B cell (primary cell): Measurements from ENCODE around the gene PRKAG2. TPM values are rescaled to one million over a fixed set of nuclear protein-coding genes. Genes with fewer than 3 reads are reported as not detected.

Experiments
- ATAC-seq: fragments of 200-7000 bp; cut with Tn5 transposase; one replicate; pipeline ENCODE4 v1.10.0; 2021; ENCODE audit warnings: low read depth, mild to moderate bottlenecking, moderate number of reproducible peaks, moderate library complexity
- CTCF ChIA-PET: fragments of 350-600 bp; sonication (Branson Sonifier 250); formaldehyde crosslinking; loops from one replicate; lab custom pipeline; 2021; ENCODE audit warnings: antibody characterized with exemption, inconsistent platforms; lab: Charles Lee
- POLR2A ChIA-PET: fragments of 350-600 bp; sonication (Branson Sonifier 250); formaldehyde crosslinking; loops from one replicate; lab custom pipeline; 2021; ENCODE audit warnings: antibody characterized with exemption; lab: Charles Lee
- DNase-seq: peaks from one replicate; pipeline ENCODE4 v3.0.0; 2013
- H2AFZ ChIP-seq: 2 replicates; pipeline ENCODE4 v1.6.1; 2012; ENCODE audit warnings: mild to moderate bottlenecking, low read depth, low read length; ENCODE audit not compliant: insufficient read depth, poor library complexity, severe bottlenecking
- H3K27ac ChIP-seq, 2 donors: 1 replicate in 1 of 2; 2 replicates in 1 of 2; pipeline ENCODE4 v1.5.1; 2012 to 2013; ENCODE audit warnings: low read length in 2 of 2, mild to moderate bottlenecking in 2 of 2, moderate library complexity in 1 of 2
- H3K27me3 ChIP-seq, 4 experiments: fragments of 200-600 bp in 1 of 4; sonication (generic) in 1 of 4; replicated peaks in 1 of 4; 1 replicate in 2 of 4; 2 replicates in 2 of 4; pipeline versions ENCODE4 v1.6.1 to v1.7.0; 2013 to 2016; ENCODE audit warnings: low read length in 3 of 4, mild to moderate bottlenecking in 2 of 4, mixed read lengths in 1 of 4, moderate library complexity in 1 of 4; ENCODE audit not compliant: insufficient read depth in 4 of 4, control insufficient read depth in 3 of 4; ENCODE audit errors: control extremely low read depth in 1 of 4
- H3K36me3 ChIP-seq, 2 experiments: replicated peaks in 1 of 2; 1 replicate in 1 of 2; 2 replicates in 1 of 2; pipeline versions ENCODE4 v1.6.1 to v1.7.1; 2013; ENCODE audit warnings: low read length in 1 of 2; ENCODE audit not compliant: insufficient read depth in 2 of 2, control insufficient read depth in 1 of 2; ENCODE audit errors: control extremely low read depth in 1 of 2, extremely low read depth in 1 of 2
- H3K4me1 ChIP-seq, 2 donors: fragments of 200-600 bp in 1 of 2; sonication (generic) in 1 of 2; 1 replicate in 1 of 2; 2 replicates in 1 of 2; pipeline versions ENCODE4 v1.5.1 to v1.6.1; 2013 to 2017; ENCODE audit warnings: low read length in 2 of 2; ENCODE audit not compliant: control insufficient read depth in 2 of 2, insufficient read depth in 2 of 2
- H3K4me2 ChIP-seq: replicated peaks from 2 replicates; pipeline ENCODE3; 2012; ENCODE audit warnings: mild to moderate bottlenecking, low read depth, low read length; ENCODE audit not compliant: poor library complexity, severe bottlenecking
- H3K4me3 ChIP-seq, 5 experiments: fragments of 200-600 bp in 1 of 5; sonication (generic) in 1 of 5; 1 replicate in 3 of 5; 2 replicates in 2 of 5; pipeline versions ENCODE4 v1.5.1 to v1.7.0; 2011 to 2016; ENCODE audit warnings: low read length in 4 of 5, mild to moderate bottlenecking in 4 of 5, low read depth in 2 of 5, control low read depth in 1 of 5, moderate library complexity in 1 of 5; ENCODE audit not compliant: insufficient read depth in 1 of 5; ENCODE audit errors: control extremely low read depth in 1 of 5, extremely low read depth in 1 of 5
- H3K79me2 ChIP-seq: fragments of 200-600 bp; sonication (generic); one replicate; pipeline ENCODE4 v1.6.0; 2016; ENCODE audit warnings: low read length; ENCODE audit not compliant: control insufficient read depth, insufficient read depth
- H3K9ac ChIP-seq: fragments of 200-600 bp; sonication (generic); 2 replicates; pipeline ENCODE4 v1.6.1; 2017; ENCODE audit warnings: mild to moderate bottlenecking, low read length, moderate library complexity
- H3K9me3 ChIP-seq, 3 donors: one replicate each; pipeline versions ENCODE4 v1.6.1 to v1.7.1; 2013; ENCODE audit warnings: low read length in 2 of 3; ENCODE audit not compliant: control insufficient read depth in 2 of 3, insufficient read depth in 1 of 3; ENCODE audit errors: control extremely low read depth in 1 of 3
- H4K20me1 ChIP-seq: 2 replicates; pipeline ENCODE4 v1.6.0; 2012; ENCODE audit warnings: mild to moderate bottlenecking, low read length; ENCODE audit not compliant: insufficient read depth, control insufficient read depth, poor library complexity, severe bottlenecking
- H3K27ac Mint-ChIP-seq: one replicate; pipeline ENCODE4 v1.8.0; 2021; ENCODE audit warnings: mixed read lengths
- H3K27me3 Mint-ChIP-seq: one replicate; pipeline ENCODE4 v1.8.0; 2021; ENCODE audit warnings: mixed read lengths
- H3K4me1 Mint-ChIP-seq: one replicate; pipeline ENCODE4 v1.8.0; 2021; ENCODE audit warnings: mixed read lengths
- H3K4me3 Mint-ChIP-seq: one replicate; pipeline ENCODE4 v1.8.0; 2021; ENCODE audit warnings: mixed read lengths
- H3K9me3 Mint-ChIP-seq: one replicate; pipeline ENCODE4 v1.8.0; 2022; ENCODE audit warnings: mixed read lengths; ENCODE audit not compliant: insufficient read depth
- EZH2 ChIP-seq: IDR thresholded peaks from 2 replicates; pipeline ENCODE4 v1.6.1; 2012; ENCODE audit warnings: borderline replicate concordance, low read depth, mild to moderate bottlenecking, moderate library complexity, low read length; ENCODE audit not compliant: insufficient read depth, poor library complexity, severe bottlenecking
- WGBS: methylation state at CpG from one replicate; pipeline ENCODE4 v1.1.5; 2013; ENCODE audit warnings: missing lambda C conversion rate; ENCODE audit not compliant: insufficient coverage; 5-methylcytosine and 5-hydroxymethylcytosine counted together
- intact Hi-C: fragments of 100-400 bp; cut with micrococcal nuclease; formaldehyde crosslinking; loops from one replicate; pipeline ENCODE4 v1.10.0; 2022
- polyA plus RNA-seq: library from polyadenylated mRNA; depleted of rRNA; stranded (reverse); fragments of >200 nt; gene quantifications from 2 replicates; pipeline ENCODE4 v1.2.3, GENCODE V29; 2012
- total RNA-seq, 2 donors: library from RNA; stranded (reverse); fragments of 120-200 nt in 1 of 2; gene quantifications; 1 replicate in 1 of 2; 2 replicates in 1 of 2; pipeline versions ENCODE4 v1.2.3 to v1.2.4, GENCODE V29; 2013 to 2022
- TF ChIP-seq, protein P1 (sequence below): fragments of 200-600 bp; IDR thresholded peaks from one replicate; pipeline ENCODE4 v1.8.0; 2022; ENCODE audit warnings: antibody characterized with exemption, mild to moderate bottlenecking

The PRKAG2 gene
- total and polyA plus RNA-seq, 2 donors (not counting 1 experiment from before 2014, with no cell fraction given) = 22.1 to 56.3 TPM

DNA sequence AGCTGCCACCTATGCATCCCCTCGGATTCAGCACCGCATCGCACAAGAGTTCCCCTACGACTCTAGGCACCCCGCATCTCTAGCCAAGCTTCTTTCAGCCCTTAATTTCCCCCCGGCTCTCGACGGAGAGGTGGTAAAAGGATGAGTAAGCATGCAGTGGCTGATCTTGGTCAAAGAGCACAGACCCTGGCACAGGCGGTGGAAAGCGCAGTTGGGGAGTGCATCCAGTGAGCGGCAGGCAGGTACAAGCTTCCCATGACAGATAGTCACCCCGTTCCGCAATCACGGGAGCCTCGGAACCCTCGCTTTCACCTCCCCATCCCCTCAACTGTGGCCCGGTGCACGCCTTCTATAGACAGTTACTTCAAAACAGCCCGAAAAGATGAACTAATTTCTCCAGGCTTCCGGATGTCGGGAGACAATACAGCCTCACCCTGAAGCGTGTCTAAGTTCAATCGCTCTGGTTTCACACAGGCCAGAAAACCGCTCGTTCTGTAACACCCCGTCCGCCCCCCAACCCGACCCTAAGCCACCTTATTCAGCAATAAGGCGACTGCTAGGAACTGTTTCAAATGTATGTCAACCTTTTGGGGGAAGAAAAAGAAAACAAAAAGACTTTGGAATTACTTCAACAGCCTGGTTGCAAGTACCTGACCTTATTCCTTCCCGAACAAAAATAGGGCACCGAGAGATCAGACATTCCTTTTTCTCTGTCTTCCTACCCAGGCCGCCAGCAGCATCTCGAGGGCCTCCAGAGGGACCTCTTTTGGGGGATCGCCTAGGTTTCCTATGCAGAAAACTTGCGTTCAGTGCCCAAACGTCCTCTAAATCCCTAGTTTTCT is 358.6 kb downstream of the PRKAG2 start:
- Mint-ChIP-seq H3K4me1 (peaks cover 46% of the 10 kb centered on the region), H3K4me3 (peak overlapping the region; percentile 82), H3K27me3 (no peaks in the 10 kb centered on the region), H3K9me3 (no peaks in the 10 kb centered on the region), H3K27ac (peak overlapping the region; percentile 93)
- Histone ChIP-seq H3K27ac (peak overlapping the region; percentile 78 to 93), H3K9me3 (peaks cover 0 to 7% (median 0%) of the 10 kb centered on the region in 3 donors), H4K20me1 (peaks cover 53% of the 10 kb centered on the region), H3K9ac (peak overlapping the region; percentile 71), H3K79me2 (peaks cover 55% of the 10 kb centered on the region), H3K36me3 (no peaks in the 10 kb centered on the region), H3K4me3 (peak overlapping the region; percentile 63 to 79 (median 74)), H2AFZ (no peak overlapping the region), H3K4me2 (peak overlapping the region; percentile 83), H3K27me3 (peaks cover 0 to 4% (median 2%) of the 10 kb centered on the region in 4 experiments), H3K4me1 (peaks cover 18 to 27% of the 10 kb centered on the region in 2 donors)
- intact Hi-C loops = loop anchor here (2.0 kb wide), 1 partner anchor 358 kb away; the partner anchor contains the start of gene PRKAG2
- CTCF ChIA-PET = interaction anchor here (1.1 kb wide), 1 partner anchor 150 kb away, joined by 4 read pairs; no protein-coding TSS in a partner anchor
- POLR2A ChIA-PET = interaction anchor here (1.8 kb wide), 1 partner anchor 114 kb away, joined by 14 read pairs; no protein-coding TSS in a partner anchor
- DNase-seq (peak; percentile 59), ATAC-seq (no peak)
- WGBS = 2% methylated on average over 27 of the region's 36 CpGs
- no peak for TF ChIP-seq EZH2
- TF ChIP-seq, protein P1, sequence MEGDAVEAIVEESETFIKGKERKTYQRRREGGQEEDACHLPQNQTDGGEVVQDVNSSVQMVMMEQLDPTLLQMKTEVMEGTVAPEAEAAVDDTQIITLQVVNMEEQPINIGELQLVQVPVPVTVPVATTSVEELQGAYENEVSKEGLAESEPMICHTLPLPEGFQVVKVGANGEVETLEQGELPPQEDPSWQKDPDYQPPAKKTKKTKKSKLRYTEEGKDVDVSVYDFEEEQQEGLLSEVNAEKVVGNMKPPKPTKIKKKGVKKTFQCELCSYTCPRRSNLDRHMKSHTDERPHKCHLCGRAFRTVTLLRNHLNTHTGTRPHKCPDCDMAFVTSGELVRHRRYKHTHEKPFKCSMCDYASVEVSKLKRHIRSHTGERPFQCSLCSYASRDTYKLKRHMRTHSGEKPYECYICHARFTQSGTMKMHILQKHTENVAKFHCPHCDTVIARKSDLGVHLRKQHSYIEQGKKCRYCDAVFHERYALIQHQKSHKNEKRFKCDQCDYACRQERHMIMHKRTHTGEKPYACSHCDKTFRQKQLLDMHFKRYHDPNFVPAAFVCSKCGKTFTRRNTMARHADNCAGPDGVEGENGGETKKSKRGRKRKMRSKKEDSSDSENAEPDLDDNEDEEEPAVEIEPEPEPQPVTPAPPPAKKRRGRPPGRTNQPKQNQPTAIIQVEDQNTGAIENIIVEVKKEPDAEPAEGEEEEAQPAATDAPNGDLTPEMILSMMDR = no peak
